DND-41 (cell line): ENCODE data around the gene SRCAP.

ENCODE experiments used
- EZH2 ChIP-seq: IDR thresholded peaks from 3 replicates; pipeline ENCODE4 v1.6.1; 2012; ENCODE audit warnings: borderline replicate concordance, low read depth, mild to moderate bottlenecking, moderate library complexity, low read length, inconsistent platforms; ENCODE audit not compliant: severe bottlenecking
- TF ChIP-seq, protein P1 (sequence below): IDR thresholded peaks from 2 replicates; pipeline ENCODE4 v1.5.1; 2012; ENCODE audit warnings: borderline replicate concordance, low read length, moderate library complexity, mild to moderate bottlenecking; ENCODE audit not compliant: poor library complexity, severe bottlenecking; ENCODE audit errors: extremely low read depth

- TF ChIP-seq, protein P1, sequence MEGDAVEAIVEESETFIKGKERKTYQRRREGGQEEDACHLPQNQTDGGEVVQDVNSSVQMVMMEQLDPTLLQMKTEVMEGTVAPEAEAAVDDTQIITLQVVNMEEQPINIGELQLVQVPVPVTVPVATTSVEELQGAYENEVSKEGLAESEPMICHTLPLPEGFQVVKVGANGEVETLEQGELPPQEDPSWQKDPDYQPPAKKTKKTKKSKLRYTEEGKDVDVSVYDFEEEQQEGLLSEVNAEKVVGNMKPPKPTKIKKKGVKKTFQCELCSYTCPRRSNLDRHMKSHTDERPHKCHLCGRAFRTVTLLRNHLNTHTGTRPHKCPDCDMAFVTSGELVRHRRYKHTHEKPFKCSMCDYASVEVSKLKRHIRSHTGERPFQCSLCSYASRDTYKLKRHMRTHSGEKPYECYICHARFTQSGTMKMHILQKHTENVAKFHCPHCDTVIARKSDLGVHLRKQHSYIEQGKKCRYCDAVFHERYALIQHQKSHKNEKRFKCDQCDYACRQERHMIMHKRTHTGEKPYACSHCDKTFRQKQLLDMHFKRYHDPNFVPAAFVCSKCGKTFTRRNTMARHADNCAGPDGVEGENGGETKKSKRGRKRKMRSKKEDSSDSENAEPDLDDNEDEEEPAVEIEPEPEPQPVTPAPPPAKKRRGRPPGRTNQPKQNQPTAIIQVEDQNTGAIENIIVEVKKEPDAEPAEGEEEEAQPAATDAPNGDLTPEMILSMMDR, result no peak
- no peak for TF ChIP-seq EZH2
Measured at GRCh38 chr16:30746638-30747175, 47.7 kb downstream of the SRCAP start.
